ENCODE measurements around the gene CCR7.

Gene CCR7

DNA sequence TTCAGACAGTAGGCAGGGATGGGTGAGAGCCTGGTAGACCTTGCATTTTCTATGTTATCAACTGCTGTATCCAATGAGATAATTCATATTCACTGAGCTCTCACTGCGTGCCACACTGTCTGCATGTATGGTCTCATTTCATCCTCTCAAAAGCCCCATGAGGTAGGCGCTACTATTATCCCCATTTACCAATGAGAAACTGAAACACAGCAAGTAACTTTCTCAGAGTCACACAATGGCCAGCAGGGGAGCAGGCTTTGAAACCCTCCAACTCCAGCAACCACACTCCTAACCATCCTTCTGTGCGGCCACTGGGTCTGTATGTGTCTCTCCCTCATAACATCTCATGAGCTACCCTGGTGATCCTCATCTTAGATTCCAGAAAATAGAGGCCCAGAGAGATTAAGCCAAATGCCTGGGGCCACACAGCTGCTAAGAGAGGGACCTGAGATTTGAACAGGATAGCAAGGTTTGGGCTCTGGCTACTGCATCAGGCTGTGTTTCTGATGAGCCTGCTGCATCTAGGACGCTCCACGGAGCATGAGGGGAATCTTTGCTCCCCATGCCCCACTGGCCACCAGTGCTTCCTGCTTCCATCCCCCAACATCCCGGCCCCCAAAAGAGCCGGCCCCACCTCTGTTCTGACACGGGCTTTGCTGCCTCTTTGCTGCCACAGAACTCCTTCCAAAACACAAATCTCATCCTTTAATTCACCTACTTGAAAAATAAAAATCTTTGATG lies 3.2 kb downstream of the CCR7 start:
- DNase-seq (ENCODE audit: low read depth), result no peak

DNA sequence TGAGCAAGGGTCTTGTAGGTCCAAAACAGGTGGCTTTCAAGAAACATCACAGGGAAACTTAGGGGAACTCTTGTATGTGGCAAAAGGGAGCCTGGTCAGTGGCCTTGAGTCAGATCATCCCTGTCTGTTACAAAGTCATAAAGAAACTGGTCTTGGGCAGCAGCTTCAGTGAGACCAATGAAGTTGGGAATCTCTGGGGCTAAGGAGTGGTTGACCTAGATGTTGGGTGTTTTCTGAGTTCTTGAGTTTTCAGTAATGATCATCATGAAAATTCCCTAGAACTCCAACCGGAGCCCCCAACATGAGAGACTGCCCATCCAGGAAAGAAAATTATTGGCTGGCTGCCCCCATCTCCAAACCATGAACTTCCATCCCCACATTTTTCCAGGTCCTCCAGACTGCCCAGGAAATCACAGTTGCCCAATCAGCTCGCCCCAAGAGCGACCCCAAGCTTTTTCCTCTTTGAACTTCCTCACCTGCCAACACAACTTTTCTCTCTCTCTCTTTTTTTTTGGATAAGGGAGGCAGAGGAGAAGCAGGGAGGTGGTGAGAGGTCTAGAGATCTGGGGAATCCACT lies 3.9 kb downstream of the CCR7 start:
- no peak for DNase-seq (ENCODE audit: low read depth)

DNA sequence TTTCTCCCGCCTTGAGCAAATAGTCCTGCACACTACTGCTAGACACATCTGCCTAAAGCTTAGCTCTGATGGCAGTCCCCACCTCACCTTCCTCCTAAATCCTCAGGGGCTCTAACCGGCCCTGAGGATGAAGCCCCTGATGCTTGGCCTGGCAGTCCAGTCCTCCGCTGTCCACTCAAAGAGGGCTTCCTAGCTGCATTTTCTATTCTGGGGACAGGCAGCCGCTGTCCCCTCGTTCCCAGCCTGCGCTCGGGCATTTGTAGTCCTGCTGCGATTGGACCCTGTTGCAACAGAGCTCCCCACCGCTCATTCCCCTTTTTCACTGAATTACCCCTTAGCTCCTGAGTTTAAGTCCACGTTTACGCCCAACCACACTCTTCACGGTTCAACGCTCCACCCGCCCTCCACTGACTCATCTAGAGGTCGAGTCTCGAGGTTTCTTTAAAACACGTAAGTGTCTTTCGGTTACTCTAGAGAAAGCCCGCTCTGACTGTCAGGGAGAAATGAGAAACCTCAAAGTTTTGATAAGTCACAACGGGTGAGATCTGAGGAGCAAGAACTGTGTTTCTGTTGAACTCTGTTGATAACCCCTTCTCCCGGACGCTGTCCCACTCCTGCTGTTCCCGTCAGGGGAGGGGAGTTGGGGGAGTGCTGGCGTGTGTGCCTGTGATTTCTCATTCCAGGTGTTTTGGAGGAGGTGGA lies 4.5 kb downstream of the CCR7 start:
- peak; percentile 57 for DNase-seq (ENCODE audit: low read depth)

DNA sequence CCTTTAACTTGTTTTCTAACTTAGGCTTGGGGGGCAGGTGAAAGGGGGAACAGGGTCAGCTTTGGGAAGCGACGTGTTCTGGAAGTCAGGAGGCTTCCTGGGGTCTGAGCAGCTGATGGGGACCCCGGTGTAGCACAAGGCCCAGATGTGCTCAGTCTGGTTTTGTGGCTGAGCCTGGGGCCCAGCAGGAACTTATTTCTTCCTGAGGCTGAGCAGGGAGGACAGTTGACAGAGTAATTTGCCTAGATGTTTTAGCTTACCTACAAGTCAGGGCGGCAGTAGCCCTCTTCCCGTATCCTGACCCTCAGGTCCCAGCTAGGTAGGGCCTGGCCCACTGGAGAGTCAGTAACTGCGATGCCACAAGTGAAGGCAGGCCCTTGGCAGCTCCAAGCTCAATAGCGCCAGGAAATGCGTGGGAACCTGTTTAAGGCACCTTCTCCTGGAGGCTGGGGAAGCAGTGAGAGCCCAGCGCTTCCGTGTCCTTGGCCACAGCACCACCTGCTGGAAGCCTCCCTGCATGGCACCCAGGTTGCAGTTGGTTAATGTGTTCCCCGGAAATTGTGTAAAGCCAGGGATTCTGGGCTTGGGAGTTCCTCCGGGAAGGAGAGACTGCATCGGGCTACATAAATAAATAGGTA lies 5.2 kb downstream of the CCR7 start:
- peak; percentile 66 for DNase-seq (ENCODE audit: low read depth)

DNA sequence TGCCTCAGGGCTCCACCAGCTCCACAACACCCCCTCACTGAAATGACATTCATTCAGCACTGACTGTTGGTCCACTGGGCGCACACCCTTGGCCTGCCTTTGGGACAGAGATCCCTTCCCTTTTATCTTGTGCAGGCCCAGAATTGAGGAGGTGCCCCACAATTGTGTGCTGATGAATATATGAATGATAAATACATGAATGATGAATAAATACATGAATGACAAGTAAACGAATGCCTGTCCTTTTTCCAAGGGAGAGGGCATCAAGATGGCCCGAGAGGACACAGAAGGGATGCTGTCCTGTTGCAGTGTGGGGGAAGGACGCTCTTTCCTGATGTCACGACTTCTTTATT lies 5.7 kb downstream of the CCR7 start:
- no peak for DNase-seq (ENCODE audit: low read depth)

DNA sequence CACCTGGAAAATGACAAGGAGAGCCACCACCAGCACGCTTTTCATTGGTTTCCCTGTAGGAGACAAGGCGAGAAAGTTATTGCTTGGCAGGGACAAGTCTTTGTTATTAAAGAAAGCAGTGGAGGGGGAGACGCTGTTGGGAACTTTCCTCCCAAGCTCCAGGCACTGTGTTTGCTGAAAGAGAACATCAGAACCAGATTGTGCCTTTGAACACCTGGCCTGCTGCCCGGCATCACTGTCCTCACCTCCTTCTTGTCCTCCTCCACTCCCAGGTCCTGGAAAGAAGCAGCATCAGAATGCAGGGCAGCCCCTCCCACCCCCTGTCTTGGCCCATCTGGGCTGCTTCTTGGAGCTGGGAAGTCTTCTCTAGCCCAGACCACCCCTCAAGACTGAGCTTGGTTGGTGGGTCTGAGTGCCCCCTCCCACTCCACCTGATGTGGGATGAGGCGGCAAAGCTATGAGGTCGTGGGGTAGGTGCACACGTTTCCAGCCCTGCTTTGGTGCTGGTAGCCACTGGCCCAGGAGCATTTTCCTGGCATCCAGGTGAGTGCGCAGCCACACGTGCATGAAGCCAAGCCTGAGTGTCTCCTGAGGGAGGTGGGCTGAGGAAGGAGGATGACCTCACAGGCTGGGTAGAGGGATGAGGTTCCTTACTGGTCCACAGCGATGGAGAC lies 6.2 kb downstream of the CCR7 start:
- no peak for DNase-seq (ENCODE audit: low read depth)

DNA sequence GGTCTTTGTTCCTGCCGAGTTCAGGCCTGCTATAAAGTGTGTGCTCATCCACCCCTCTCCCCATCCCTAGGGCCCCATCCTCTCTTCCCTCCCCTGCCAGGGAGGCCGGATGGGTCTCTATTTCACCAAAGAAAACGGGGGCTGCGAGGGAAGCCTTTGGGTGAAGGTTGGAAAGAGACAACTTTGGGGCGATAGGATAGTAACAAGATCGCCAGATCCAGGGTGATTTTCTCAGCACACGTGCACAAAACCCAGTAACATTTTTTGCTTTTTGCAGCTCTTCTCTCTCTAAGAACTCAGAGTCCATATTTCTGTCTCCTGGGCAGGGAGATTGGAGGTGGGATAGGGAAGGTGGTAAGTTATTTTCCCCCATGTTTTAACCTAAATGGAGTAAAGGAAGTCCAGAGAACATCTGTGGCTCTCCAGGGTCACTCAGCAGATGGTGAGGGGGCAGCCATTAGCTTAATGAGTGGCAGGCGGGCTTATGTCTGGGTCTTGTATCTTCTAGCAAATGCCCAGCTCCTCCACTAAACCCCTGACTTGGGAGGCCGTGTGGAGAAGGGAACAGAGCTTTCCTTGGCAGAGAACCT lies 6.9 kb downstream of the CCR7 start:
- no peak for DNase-seq (ENCODE audit: low read depth)

DNA sequence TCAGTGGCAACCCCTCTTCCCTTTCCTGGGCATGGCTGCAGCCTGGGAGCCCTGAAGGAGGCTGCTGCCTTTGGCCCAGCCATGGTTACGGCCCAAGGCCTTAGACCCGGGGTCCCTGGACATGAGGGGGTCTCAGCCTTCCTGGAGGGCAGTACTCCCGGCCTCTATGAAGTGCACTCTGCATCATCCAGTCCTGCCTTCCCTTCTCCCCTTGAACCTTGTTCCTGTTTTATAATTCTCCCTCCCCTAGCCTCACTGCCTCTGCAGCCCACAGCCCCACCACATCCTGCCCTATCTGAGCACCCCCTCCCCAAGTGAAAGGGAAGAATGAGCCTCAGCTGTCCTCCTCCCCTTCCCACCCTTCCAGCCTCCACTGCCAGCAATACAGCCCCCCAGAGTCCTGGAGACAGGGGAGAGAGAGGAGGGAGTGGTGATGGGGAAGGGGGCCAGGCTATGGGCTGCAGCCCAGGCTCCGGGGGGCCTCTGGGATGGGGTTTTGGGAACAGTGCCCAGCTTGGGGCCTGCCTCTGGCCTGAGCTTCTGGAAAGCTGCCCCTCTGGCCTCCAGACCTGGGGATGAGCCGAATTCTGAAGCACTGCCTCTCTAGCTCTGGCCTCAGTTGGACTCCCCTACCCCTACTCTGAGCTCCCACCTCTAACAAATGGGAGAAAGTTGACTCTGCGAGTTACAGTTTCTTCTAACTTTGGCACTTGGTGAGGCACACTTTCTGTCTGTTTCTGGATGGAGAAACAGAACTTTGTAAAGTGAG lies 7.6 kb downstream of the CCR7 start:
- no peak for DNase-seq (ENCODE audit: low read depth)

DNA sequence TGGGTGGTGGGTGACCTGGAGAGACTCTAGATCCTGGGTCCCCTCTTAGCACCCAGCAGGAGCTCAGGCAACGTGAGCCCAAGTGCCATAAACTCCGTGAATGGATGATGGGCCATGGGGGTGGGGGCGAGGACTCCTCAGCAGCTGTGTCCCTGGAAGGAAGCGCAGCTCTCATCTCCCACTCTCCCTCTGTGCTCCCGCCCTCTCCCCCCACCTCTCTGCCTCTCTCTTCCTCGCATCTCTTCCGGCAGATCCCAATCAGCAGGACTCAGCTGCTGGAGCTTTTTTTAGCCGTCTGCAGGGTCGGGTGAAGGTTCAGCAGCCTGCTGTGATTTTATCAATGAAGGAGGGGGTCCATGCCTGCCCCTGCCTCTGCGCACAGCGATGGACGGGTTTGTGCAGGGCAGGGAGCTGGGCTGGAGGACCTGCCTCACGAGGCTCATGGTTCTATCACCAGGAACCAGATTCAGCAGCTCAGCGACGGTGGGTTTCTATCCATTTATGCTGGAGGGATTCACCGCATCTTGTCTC lies 8.3 kb downstream of the CCR7 start:
- no peak for DNase-seq (ENCODE audit: low read depth)

DNA sequence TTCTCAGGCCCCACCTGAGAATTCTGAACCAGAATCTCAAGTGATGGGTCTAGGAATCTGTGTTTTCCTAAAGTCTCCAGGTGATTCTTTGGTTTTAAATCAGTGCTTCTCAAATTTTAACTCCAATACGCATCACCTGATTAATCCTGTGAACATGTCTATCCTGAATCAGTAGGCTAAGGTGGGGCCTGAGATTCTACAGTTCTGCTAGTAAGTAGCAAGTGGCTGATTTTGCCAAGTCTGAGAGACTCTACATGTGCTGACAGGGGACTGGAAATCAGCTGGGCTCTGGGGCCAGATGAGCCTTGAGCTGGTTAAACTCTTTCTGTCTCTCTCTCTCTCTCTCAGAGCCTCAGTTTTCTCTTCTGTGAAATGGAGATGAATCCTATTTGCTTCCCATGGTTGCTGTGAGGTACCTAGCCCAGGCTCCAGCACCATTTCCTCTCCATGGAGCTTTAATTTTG lies 9.0 kb downstream of the CCR7 start:
- no peak for DNase-seq (ENCODE audit: low read depth)

DNA sequence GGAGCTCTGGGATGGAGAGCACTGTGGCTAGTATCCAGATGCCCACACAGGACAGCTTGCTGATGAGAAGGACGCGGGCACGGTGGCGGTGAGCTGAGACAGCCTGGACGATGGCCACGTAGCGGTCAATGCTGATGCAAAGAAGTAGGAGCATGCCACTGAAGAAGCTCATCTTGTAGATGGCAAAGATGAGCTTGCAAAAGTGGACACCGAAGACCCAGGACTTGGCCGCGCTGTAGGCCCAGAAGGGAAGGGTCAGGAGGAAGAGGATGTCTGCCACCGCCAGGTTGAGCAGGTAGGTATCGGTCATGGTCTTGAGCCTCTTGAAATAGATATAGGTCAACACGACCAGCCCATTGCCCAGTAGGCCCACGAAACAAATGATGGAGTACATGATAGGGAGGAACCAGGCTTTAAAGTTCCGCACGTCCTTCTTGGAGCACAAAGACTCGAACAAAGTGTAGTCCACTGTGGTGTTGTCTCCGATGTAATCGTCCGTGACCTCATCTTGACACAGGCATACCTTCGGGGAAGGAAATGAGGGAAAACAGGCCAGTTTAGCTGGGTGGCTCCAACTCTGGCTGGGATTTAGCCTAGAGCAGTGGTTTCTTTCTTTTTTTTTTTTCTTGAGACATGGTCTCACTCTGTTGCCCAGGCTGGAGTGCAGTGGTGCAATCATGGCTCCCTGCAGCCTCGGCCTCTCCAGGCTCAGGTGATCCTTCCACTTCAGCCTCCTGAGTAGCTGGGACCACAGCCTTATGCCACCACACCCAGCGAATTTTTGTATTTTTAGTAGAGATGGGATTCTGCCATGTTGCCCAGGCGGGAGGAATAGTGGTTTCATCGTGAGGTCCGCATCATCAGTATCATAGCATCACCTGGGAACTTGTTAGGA lies 9.7 kb downstream of the CCR7 start:
- DNase-seq (ENCODE audit: low read depth), result no peak

DNA sequence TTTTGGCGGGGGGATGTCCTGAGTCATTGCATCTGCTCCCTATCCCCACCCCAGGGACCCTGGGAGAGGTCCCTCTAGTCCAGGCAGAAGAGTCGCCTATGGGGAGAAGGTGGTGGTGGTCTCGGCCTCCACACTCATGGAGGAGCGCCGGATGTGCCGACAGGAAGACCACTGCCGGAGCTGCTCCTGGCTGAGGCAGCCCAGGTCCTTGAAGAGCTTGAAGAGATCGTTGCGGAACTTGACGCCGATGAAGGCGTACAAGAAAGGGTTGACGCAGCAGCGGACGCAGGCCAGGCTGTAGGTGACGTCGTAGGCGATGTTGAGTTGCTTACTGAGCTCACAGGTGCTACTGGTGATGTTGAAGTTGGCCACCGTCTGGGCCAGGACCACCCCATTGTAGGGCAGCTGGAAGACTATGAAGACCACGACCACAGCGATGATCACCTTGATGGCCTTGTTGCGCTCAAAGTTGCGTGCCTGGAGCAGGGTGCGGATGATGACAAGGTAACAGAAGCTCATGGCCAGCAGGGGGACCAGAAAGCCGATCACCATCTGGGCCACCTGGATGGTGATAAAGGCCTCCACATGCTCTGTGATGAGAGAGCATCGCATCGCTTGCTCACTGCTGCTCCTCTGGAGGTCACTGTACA lies 10.5 kb downstream of the CCR7 start:
- no peak for DNase-seq (ENCODE audit: low read depth)

DNA sequence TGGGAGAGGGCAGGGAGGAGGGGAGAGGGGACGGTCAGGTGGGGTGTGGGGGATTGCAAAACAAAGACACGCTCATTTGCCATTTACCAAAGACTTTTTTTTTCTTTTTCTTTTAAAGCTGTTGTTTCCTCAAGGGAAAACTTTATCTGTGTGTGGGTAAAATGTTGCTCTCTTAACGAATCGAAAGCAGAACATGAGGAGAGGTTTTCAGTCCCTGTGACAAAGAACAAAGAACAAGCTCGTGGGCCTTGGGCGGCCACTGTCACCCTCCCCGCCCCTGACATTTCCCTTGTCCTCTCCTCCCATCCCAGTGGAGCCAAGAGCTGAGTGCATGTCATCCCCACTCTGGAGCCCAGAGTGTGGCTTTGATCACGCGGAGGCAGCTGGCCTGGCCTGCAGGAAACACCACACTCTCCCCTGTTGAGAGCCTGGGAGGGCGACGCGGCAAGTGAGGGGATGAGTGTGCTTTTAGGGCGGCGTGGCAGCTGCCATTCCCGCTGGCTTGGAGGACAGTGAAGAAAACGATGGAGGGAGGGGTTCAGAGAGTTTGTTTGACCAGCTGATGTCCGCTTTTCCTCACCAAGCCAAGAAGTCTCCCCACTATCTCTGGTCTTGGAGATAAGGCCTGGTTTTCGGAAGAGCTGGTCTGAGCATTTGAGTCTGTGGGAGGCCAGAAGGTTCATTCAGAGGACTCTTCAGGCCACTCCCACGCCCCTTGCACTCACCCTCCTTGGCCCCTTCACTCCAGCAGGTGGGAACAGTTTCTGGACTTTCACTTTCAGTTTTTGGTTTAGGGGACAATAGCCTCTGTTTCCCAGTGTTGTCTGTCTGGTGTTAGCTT lies 11.4 kb downstream of the CCR7 start:
- no peak for DNase-seq (ENCODE audit: low read depth)

DNA sequence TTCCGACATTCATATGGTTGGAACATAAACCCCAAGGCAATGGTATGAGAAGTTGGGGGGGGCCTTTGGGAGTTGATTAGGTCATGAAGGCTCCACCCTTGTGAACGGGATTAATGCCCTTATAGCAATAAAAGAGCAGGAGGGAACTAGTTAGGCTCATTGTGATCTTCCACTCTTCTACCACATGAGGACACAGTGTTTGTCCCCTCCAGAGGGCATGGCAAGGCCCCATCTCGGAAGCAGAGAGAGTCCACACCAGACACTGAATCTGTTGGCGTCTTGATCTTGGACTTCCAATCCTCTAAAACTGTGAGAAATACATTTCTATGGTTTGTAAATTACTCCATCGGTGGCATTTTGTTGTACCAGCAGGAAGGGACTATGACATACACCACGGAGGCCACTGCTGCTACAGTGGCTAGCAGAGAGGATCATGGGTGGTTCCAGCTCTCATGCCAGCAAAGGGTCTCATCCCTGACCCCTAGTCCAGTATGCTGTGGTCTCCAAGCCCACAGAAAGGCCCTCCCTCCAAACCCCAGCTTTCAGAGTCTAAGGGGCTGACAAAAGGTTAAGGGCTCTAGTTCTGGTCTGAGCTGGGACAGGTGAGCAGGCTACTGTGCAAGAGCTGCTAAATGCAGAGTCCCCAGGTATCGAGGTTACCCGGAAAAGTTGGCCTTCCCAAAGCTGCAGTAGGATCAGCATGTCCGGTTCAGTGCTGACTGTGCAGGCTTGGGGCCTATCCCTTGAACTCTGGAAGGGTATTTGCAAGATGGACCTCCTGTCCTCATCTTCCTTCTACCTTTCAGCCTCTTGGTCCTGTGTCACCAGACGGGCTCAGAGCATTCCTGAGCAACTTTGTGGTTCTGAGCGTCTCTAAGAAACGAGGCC lies 12.2 kb downstream of the CCR7 start:
- no peak for DNase-seq (ENCODE audit: low read depth)

DNA sequence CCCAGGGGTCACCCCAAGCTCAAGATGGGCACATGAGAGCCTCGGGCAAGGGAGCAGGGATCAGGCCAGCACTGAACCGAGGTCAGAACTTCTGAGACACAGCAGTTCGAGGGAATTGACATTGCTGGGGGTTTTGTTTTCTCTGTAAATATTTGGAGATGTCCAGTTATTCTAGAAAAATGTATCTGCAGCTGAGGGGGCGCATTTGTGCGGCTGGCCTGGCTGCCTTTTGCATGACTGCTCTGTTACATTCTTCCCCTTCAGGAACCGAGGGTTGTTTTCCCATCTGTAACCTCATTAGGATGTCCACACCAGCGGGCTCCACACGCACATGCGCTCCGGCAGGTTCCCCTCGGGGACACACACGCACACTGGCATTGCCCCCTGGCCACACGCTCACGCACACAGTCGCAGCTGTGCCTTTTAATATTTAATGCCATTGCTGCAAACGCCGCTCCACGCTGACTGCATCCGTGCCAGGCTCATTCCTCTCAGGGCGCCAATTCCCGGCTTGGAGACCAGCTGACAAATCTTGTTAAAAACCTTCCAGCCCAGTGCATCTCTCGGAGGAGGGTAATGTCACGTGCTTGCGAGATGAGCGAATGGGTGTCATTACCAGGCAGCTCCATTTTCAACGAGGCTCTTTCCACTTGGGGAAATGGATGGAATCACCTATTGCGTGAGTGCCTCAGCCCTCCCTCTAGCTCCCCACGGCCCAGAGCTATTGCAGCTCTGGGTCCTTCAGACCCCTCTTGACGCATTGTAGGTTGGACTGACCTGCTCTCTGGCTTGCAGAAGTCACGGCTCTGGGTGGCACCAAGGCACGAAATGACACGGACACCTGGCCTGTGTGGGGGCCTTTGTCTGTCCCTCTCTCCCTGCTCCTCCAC lies 13.1 kb downstream of the CCR7 start:
- no peak for DNase-seq (ENCODE audit: low read depth)

DNA sequence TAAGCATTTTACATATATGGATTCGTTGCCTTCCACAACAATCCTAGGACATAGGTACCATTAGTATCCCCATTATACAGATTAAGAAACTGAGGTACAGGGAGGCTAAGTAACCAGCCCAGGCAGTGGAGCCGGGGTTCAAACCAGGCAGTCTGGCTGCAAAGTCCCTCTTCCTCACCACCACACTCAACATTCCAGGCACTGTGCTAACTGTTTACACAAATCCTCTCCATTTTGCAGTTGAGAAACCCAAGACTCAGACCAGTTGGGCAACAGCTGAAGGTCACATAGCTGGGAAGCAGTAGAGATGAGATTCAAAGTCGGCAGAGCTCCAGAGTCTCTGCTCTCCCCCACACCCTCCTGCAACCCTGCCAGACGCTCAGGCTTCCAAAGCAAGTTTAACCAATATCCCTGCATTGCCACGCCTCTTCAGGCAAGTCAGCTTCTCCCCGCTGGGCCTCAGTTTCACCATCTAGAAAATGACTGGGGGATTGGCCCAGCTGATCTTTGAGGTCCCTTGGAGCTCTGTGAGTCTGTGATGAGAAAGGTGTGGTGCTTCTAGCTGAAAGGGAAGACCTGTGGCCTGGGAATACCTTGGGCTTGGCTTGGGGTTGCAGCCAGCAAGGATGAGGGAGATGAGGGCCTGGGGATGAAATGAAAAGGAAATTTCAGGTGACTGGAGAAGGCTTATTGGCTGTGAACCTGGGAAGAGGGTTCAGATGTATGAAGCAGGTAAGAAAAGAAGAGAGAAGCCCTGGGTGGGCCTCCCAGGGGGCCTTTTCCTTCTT lies 14.0 kb downstream of the CCR7 start:
- DNase-seq (ENCODE audit: low read depth), result no peak

Measured in activated T-helper 1 cell treated with Interleukin-2 at 50 U/mL for 16 hours (primary cell).